HUES6 (cell line): Measurements from ENCODE around the gene LONP2.
A peak's percentile ranks its signal among the peaks of the same experiment; 100 is the strongest.

Experiments
- H3K27ac ChIP-seq: 2 replicates; pipeline ENCODE4 v1.7.0; 2013; ENCODE audit warnings: low read depth, mild to moderate bottlenecking, low read length, inconsistent platforms
- H3K27me3 ChIP-seq: 2 replicates; pipeline ENCODE4 v1.6.1; 2013; ENCODE audit warnings: low read length; ENCODE audit not compliant: control insufficient read depth, insufficient read depth
- H3K36me3 ChIP-seq: 2 replicates; pipeline ENCODE4 v1.6.1; 2013; ENCODE audit warnings: low read length; ENCODE audit not compliant: control insufficient read depth, insufficient read depth
- H3K4me1 ChIP-seq: 2 replicates; pipeline ENCODE4 v1.6.1; 2013; ENCODE audit warnings: low read length; ENCODE audit not compliant: control insufficient read depth, insufficient read depth
- H3K4me3 ChIP-seq: 2 replicates; pipeline ENCODE4 v1.5.1; 2013; ENCODE audit warnings: low read depth, low read length
- H3K9ac ChIP-seq: one replicate; pipeline ENCODE4 v1.6.1; 2013; ENCODE audit warnings: mild to moderate bottlenecking, low read length
- H3K9me3 ChIP-seq: 2 replicates; pipeline ENCODE4 v1.6.1; 2013; ENCODE audit warnings: low read depth, low read length; ENCODE audit not compliant: control insufficient read depth, insufficient read depth

Gene LONP2

GRCh38 chr16:48358419-48358818, 114.3 kb downstream of the LONP2 start:
- Histone ChIP-seq H3K27ac (no peak overlapping the region), H3K4me3 (no peak overlapping the region), H3K9ac (no peak overlapping the region), H3K4me1 (peaks cover 3% of the 10 kb centered on the region; the same call in 1 of the 2 replicates), H3K9me3 (no peaks in the 10 kb centered on the region), H3K27me3 (no peaks in the 10 kb centered on the region), H3K36me3 (peaks cover 29% of the 10 kb centered on the region)

DNA sequence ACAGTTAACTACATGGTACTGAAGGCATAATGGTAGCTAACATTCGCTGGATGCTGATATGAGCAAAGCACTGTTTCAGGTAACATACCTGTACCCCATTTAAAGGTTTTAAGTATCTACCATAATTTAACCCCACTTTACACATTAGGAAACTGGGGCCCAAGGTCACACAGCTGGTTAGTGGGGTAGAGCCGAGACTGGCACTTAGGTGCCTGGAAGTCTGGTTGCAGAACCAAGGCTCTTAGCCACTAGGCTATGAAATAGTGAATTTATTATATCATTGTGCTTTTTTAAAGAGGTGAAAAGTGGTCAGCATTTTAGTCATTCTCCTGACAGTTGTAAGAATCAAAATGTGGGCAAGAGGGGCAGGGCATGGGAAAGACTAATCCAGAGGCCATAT, 115.9 kb downstream of the LONP2 start:
- no peaks in the 10 kb centered on the region for H3K27me3 ChIP-seq
- peaks cover 29% of the 10 kb centered on the region for H3K36me3 ChIP-seq
- H3K9ac ChIP-seq, result no peak overlapping the region
- no peak overlapping the region for H3K27ac ChIP-seq
- no peaks in the 10 kb centered on the region for H3K9me3 ChIP-seq
- H3K4me1 ChIP-seq, result peaks cover 12% of the 10 kb centered on the region
- H3K4me3 ChIP-seq, result no peak overlapping the region

DNA sequence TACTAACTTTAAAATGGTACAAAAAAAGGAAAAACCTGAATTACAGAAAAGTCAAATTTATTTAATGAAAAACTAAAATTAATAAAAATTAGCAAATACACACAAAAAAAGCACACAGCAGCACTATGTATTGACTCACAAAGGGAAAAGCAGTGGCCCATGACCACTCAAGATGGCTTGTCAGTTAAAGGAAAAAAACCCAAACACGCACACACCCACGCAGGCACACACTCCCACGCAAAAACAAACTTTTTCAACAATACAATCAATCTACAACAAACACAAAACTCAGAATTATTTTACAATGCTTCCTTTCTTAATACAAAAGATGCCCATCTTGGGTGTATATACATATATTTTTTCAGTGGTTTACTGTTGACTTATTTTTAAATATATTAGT, 116.9 kb downstream of the LONP2 start:
- H3K4me3 ChIP-seq, result no peak overlapping the region
- no peaks in the 10 kb centered on the region for H3K9me3 ChIP-seq
- no peak overlapping the region for H3K9ac ChIP-seq
- H3K36me3 ChIP-seq, result peaks cover 22% of the 10 kb centered on the region
- no peaks in the 10 kb centered on the region for H3K27me3 ChIP-seq
- no peak overlapping the region for H3K27ac ChIP-seq
- peaks cover 18% of the 10 kb centered on the region for H3K4me1 ChIP-seq

DNA sequence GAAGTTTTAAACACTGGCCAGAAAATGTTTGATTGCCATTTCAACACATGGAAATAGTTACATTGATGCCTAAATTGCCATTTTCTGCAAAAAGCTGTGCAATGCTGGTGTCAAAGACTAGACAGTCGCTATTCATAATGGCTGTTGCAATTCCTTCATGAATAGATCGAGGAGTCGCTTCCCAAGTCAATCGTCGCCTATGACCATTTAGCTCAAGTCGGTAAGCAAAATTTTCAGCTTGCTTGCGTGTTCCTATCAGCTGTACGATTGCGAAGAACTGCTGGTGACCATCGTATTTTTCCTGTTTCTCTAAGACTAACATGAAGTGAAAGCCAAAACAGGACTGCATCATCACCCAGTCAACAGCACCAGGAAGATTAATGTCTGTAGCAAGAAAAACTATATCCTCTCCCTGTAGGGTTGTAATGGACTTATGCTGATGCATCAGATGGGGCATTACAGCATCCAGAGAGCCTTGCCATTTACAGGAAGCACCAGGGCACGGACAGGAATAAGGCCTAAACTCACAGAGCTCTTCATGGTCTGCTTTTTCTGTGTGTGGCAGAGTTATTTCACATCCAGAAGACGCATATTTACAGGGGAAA, 117.5 kb downstream of the LONP2 start:
- H3K27ac ChIP-seq, result no peak overlapping the region
- no peak overlapping the region for H3K9ac ChIP-seq
- H3K36me3 ChIP-seq, result peaks cover 21% of the 10 kb centered on the region
- no peaks in the 10 kb centered on the region for H3K9me3 ChIP-seq
- no peaks in the 10 kb centered on the region for H3K27me3 ChIP-seq
- no peak overlapping the region for H3K4me3 ChIP-seq
- H3K4me1 ChIP-seq, result peaks cover 20% of the 10 kb centered on the region

DNA sequence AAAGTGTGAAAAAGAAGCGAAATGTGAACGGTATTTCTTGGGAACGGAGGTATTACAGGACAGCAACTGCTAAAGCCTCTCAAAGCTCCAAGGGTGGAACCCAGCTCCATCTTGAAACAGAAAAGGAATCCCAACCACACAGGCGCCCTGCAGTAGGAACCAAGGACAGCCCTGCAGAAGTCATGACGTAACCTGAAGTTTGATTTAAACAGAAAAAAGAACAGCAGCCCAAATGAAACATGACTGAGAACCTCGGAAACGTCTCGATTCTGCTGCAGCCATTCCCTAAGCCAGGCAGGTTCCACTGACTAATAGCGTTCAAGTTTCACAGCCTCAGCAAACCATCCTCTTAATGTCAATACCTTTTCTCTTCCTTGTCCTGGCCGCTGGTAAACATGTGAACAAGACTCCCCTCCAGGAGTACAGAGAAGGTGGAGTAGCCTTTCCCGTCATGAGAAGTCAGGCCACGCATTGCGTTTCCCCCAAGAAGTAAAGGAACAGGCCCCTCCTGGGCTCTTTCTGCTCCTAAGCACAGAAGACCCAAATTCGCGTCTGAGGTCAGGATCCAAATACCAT, 121.0 kb downstream of the LONP2 start:
- Histone ChIP-seq H3K27ac (peak overlapping the region; percentile 66), H3K9ac (peak overlapping the region; percentile 87), H3K9me3 (no peaks in the 10 kb centered on the region), H3K36me3 (peaks cover 9% of the 10 kb centered on the region), H3K27me3 (no peaks in the 10 kb centered on the region), H3K4me1 (peaks cover 35% of the 10 kb centered on the region), H3K4me3 (peak overlapping the region; percentile 73)

DNA sequence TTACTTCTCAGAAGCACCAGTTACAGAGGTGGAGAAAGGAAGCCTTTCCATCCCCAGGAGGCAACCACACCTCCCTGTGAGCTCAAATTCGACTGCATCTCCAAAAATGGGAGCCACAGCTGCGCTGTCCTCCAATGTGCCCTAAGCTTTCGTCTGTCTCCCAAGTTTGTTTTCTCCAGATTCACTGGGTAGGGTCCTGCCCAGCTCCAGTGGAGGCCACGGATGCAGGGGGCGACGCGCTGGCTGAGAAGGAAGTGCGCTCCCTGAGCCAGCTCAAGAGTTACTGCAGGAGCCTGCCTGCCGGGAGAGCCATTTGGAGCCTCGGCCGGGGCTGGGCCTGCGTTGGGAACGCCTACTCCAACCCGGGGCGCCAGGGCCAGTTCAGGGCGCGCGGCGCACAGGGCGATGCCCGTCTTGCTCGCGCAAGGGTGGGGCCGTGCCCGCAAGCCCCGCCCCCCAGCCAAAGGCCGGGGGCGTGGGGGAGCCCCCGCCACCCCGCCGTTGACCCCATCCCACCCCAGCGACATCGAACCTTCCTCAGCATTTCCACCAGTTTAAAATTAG, 121.6 kb downstream of the LONP2 start:
- H3K27ac ChIP-seq, result peak overlapping the region; percentile 72
- peaks cover 9% of the 10 kb centered on the region for H3K36me3 ChIP-seq
- H3K4me1 ChIP-seq, result peaks cover 38% of the 10 kb centered on the region
- H3K9ac ChIP-seq, result peak overlapping the region; percentile 87
- H3K27me3 ChIP-seq, result no peaks in the 10 kb centered on the region
- no peaks in the 10 kb centered on the region for H3K9me3 ChIP-seq
- peak overlapping the region; percentile 73 for H3K4me3 ChIP-seq

DNA sequence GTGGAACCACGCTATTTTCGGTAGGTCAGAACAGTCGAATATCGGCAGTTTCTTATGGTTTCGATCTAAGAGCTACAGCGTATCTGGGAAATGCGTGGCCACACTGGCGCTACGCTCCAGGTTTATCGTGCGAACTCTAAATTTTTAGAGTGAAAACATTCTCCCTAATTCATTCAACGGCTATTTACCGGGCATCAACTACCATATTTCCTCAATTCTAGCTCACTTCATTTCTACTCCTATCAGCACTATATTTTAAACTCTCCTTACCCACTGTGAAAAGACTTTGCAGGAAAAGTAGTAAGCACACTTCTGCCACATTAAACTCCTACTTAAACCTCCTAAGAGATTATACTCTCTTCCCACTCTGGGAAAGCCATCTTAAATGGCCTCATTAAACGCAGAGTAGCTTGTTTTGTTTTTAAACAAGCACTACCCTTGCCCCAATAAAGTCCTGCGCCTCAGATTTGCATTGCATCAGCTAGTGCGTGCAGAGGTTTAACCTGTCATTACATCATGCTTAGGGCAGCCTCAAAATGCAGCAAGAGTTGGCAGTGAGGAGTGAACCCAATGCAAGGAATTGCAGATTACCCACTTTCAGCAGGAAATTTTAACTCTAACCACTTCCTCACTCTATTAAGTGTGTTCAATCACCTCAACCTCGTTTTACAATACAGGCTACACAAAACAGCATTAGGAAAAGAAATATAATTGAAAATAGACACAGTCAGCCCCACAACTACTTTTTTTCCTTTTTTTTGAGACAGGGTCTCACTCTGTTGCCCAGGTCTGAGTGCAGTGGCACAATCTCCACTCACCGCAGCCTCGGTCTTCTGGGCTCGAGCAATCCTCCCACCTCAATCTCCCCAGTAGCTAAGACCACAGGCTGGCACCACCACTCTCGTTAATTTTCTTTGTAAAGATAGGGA, 122.3 kb downstream of the LONP2 start:
- Histone ChIP-seq H3K9me3 (no peaks in the 10 kb centered on the region), H3K27ac (peak overlapping the region; percentile 72), H3K9ac (peak overlapping the region; percentile 82), H3K27me3 (no peaks in the 10 kb centered on the region), H3K36me3 (peaks cover 8% of the 10 kb centered on the region), H3K4me3 (peak overlapping the region; percentile 73), H3K4me1 (peaks cover 38% of the 10 kb centered on the region)

- Histone ChIP-seq H3K4me3 (no peak overlapping the region), H3K9ac (no peak overlapping the region), H3K27ac (peak overlapping the region; percentile 9; the same call in 1 of the 2 replicates), H3K27me3 (no peaks in the 10 kb centered on the region), H3K9me3 (no peaks in the 10 kb centered on the region), H3K36me3 (no peaks in the 10 kb centered on the region), H3K4me1 (peaks cover 38% of the 10 kb centered on the region)
These were observed 123.4 kb downstream of the LONP2 start for GRCh38 chr16:48367441-48368049.

GRCh38 chr16:48369765-48370164, 125.7 kb downstream of the LONP2 start:
- no peaks in the 10 kb centered on the region for H3K27me3 ChIP-seq
- no peaks in the 10 kb centered on the region for H3K9me3 ChIP-seq
- H3K27ac ChIP-seq, result no peak overlapping the region
- no peaks in the 10 kb centered on the region for H3K36me3 ChIP-seq
- H3K4me3 ChIP-seq, result no peak overlapping the region
- no peak overlapping the region for H3K9ac ChIP-seq
- H3K4me1 ChIP-seq, result peaks cover 47% of the 10 kb centered on the region

GRCh38 chr16:48370229-48370628, 126.1 kb downstream of the LONP2 start:
- no peak overlapping the region for H3K27ac ChIP-seq
- H3K4me1 ChIP-seq, result peaks cover 47% of the 10 kb centered on the region

More at GRCh38 chr16:48370229-48370628, 126.1 kb downstream of the LONP2 start:
- Histone ChIP-seq H3K9me3 (no peaks in the 10 kb centered on the region), H3K4me3 (no peak overlapping the region), H3K27me3 (no peaks in the 10 kb centered on the region), H3K9ac (no peak overlapping the region), H3K36me3 (no peaks in the 10 kb centered on the region)
